ENCODE measurements around the gene ANO2.

Gene ANO2

DNA sequence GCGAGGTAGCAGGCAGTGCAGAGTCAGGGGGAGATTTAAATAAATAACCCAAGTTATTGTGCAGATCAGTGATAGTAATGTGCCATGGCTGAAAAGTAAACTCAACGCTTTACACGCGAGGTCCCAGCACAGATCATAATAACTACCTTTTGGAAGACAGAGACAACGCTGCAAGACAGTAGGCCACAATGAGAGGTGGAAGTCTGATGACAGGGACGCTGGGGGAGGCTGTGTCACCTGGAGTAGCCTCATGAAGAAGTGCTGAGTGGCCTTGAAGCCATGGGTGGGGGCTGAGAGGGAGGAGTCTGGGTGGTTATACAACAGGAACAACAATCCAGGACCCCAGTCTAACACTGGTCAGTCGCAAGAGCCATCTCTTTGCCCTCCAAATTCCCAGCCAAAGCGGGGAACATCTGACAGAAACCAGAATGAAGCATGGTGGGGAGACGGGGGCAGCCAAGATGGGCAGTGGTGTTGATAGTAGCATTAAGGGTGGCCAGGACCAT is 28.2 kb downstream of the ANO2 start:
- no peak for DNase-seq (ENCODE audit: low read depth in 2 of 2)

DNA sequence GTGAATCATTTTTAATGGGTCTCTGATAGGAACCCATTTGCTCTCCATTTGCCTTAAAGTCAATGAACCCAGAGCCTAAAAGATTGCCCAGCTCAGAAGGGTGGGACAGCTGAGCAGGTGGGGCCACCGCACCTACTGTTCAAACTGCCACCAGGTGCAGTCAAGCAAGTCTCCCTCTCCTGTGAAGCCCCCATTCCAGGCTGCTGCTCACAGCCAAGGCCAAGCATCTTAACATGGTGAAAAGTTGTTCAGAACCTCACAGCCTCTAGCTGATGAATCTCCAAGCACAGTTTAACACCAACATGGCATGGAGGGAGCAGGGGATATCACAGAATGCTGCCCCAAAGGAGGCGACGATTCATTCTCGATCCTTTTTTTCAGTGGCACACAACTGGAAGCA is 29.5 kb downstream of the ANO2 start:
- no peak for DNase-seq (ENCODE audit: low read depth in 2 of 2)

- DNase-seq (ENCODE audit: low read depth in 2 of 2), result no peak
Measured at GRCh38 chr12:5914387-5915149, 30.5 kb downstream of the ANO2 start.

DNA sequence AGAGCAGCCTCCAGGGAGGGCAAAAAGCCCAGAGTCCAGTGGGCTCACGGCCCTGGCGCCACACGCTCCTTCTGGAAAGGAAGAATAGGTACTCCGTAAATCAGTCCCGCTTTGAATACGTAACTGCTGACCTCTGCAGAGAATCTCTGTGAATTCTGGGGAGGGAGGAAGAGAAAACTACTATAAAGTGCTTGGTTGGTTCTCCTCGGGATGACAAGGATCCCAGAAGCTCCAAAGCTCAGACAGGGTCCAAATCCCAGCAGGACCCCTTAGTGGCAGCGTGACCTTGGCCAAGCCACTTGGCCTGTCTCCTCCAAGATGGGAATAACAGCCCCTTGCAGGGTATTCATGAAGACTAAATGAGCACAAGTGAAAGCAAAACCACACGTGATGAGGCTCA is 31.7 kb downstream of the ANO2 start:
- no peak for DNase-seq (ENCODE audit: low read depth in 2 of 2)

GRCh38 chr12:5912437-5913334 is 32.4 kb downstream of the ANO2 start:
- no peak for DNase-seq (ENCODE audit: low read depth in 2 of 2)

- no peak for DNase-seq (ENCODE audit: low read depth in 2 of 2)
Measured at GRCh38 chr12:5912011-5912410, 33.0 kb downstream of the ANO2 start.

DNA sequence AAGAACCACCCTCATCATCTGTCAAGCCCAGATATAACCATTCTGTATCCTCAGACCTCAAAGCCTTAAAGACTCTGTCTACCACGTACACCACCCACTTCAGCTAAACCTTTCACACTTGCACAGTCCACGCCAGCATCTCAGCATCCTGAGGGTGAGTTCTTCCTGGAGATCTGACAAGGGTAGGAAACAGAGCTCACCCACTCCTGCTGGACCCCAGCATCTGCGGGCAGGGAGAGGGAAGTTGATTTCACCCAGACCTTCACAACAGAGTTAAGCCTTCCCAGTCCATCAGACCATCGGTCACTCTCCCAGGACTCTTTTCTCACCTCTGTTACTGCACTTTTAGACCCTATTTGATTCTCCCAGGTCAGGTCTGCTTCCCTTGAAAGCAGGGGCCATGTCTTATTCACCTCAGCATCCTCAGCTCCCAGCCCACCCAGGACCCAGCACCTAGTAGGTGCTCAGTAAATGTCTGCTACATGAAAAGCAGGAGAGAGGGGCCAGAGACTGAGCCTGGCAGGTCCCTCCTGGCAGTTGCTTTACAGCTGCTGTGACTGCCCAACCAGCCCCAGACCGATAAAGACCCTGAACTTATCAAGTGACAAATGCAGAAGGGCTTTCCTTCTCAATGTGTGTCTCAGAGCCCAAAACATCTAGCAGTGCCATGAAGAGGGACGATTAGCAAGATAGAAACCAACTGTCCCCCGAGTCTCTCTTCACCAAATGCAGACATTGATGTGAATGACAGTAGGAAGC is 34.1 kb downstream of the ANO2 start:
- DNase-seq (ENCODE audit: low read depth in 2 of 2), result no peak

DNA sequence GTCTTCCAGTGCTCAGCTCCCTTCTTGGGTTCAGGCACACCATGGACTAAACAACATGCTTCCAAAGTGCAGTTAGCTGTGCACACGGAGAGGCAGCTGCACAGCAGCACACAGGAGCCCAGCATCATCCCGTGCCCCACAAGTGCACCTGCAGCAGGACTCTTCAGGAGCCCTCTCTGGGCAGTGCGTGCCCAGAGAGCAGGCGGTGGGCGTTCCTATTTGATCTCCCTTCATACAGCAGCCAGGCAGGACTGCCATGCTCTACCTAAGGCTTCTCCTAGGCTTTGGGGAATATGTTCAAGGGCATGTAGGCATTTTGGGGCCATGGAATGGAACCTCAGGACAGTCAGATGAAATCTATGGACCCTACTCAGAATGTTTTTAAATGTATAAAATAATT is 35.5 kb downstream of the ANO2 start:
- DNase-seq (ENCODE audit: low read depth in 2 of 2), result no peak

GRCh38 chr12:5908251-5908650 is 36.8 kb downstream of the ANO2 start:
- no peak for DNase-seq (ENCODE audit: low read depth in 2 of 2)

GRCh38 chr12:5907807-5908206 is 37.3 kb downstream of the ANO2 start:
- no peak for DNase-seq (ENCODE audit: low read depth in 2 of 2)

- DNase-seq (ENCODE audit: low read depth in 2 of 2), result no peak
Measured at GRCh38 chr12:5905757-5906156, 39.3 kb downstream of the ANO2 start.

DNA sequence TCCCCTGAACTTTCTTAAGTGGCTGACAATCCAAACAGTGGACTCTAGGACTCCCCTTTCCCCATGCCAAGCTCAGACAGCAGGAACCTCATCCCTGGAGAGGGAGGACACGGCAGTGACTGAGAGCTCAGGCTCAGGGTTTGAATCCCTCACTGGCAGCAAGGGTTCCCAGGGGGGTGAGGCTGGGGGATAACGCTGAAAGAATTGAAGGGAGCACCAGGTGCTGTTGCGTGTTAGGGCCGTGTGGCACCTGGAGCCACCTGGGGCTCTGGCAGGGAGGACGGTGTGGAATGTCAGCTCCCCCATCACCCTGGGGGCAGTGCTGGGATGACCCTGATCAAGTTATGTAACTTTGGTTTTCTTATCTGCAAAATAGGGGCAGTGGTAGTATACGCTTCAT is 40.1 kb downstream of the ANO2 start:
- no peak for DNase-seq (ENCODE audit: low read depth in 2 of 2)

GRCh38 chr12:5904441-5904840 is 40.6 kb downstream of the ANO2 start:
- DNase-seq (ENCODE audit: low read depth in 2 of 2), result no peak

DNA sequence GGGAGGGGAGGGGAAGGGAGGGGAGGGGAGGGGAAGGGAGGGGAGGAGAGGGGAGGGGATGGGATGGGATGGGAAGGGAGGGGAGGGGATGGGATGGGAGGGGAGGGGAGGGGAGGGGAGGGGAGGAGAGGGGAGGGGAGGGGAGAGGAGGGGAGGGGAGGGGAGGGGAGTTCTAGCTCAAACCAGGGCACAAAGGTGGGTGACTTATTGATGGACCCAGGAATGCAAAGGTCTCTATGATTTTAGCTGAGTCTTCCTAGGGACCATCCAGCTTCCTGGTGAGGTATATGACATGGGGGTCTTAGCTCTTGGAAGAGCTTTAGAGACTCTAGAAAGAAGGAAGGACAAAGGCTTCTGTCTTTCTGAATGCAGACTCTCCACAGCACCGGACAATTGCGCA is 42.3 kb downstream of the ANO2 start:
- no peak for DNase-seq (ENCODE audit: low read depth in 2 of 2)

DNA sequence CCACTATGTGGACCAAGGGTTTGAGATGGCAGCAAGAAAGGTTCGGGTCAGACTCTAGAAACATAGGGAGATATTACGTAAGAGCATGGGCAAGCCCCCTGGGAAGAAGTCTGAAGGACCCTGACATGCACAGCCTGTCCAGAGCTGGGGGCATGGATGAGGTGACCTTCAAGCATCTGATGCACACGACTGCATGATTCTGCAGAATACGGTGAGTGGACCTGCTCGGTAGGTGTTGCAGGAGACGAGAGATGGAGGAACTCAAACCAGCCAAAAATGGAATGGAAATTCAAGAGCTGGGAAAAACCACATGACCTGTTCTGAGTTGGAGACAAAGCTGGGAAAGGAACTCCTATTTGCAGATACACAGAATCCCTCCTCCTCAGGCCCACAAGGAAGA is 43.6 kb downstream of the ANO2 start:
- DNase-seq (ENCODE audit: low read depth in 2 of 2), result no peak

GRCh38 chr12:5900533-5901205 is 44.4 kb downstream of the ANO2 start:
- DNase-seq (ENCODE audit: low read depth in 2 of 2), result no peak

DNA sequence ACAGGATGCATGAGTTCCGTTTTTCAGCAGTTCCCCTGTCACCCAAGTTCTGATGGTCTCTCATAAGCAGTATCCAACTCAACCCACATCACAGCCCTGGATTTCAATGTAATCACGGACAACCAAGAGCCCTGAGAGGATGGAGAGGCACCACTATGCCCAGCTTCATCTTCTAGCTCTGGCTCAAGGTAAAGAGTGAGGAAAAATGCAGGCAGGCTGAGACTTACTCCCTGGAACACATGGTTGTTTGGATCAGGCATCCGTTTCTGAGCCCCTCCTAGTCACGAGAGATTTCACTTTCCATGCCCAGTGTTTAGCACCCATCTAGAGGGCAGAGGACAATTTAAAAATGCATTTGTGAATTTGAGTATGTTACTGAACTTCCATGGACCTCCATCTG is 45.0 kb downstream of the ANO2 start:
- no peak for DNase-seq (ENCODE audit: low read depth in 2 of 2)

GRCh38 chr12:5899675-5900074 is 45.4 kb downstream of the ANO2 start:
- no peak for DNase-seq (ENCODE audit: low read depth in 2 of 2)

DNA sequence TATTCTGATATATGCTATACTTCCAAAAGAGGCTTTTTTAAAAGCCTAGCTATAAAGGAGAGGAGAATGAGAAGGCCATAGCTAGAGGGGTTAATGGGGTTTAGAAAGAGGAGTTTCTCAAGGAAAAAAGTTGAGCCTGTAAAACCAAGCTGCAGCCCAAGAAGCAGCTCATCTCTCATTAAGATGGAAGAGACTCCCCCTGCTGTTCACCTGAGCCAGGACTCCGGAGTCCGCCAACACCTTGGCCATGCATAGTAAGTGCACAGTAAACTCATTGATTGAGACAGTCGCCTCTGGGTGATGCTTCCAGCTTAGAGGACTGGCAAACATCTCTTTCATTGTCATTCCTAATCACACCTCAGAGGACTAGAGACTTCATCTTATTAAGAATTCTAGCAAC is 46.2 kb downstream of the ANO2 start:
- DNase-seq (ENCODE audit: low read depth in 2 of 2), result no peak

GRCh38 chr12:5889381-5890047 is 55.5 kb downstream of the ANO2 start:
- DNase-seq (ENCODE audit: low read depth in 2 of 2), result no peak

GRCh38 chr12:5888816-5889315 is 56.2 kb downstream of the ANO2 start:
- no peak for DNase-seq (ENCODE audit: low read depth in 2 of 2)
